Measurements from ENCODE around the gene TBPL1.

- TF ChIP-seq EZH2phosphoT487 (IDR thresholded peaks at IDR 0.05; ENCODE audit: insufficient read depth, low read depth) = no peak
- no peak for TF ChIP-seq EZH2 (IDR thresholded peaks at IDR 0.05; ENCODE audit: insufficient read depth, poor library complexity, severe bottlenecking)
These were observed 12.9 kb downstream of the TBPL1 start for GRCh38 chr6:133965817-133966360.
